HG02973 (cell line): ENCODE data around the gene ZSCAN30.
"Not testable (repeated sequence)": the region's sequence is repeated elsewhere in the genome, so short reads cannot be mapped to it uniquely, and the experiment has no call there.

ENCODE experiments used
- ATAC-seq: cut with Tn5 transposase; IDR thresholded peaks from one replicate; pipeline ENCODE4 v1.9.1; 2021; ENCODE audit warnings: moderate library complexity; ENCODE audit not compliant: unreplicated experiment

The ZSCAN30 gene

GRCh38 chr18:35239314-35239713, 50.7 kb downstream of the ZSCAN30 start:
- ATAC-seq = no peak

- ATAC-seq = no peak
These were observed 53.3 kb downstream of the ZSCAN30 start for GRCh38 chr18:35236571-35237363.

- peak; percentile 84 for ATAC-seq
These were observed 59.0 kb downstream of the ZSCAN30 start for GRCh38 chr18:35231052-35231451.

- ATAC-seq = no peak
These were observed 62.8 kb downstream of the ZSCAN30 start for GRCh38 chr18:35227254-35227653.

- ATAC-seq = no peak
These were observed 66.2 kb downstream of the ZSCAN30 start for GRCh38 chr18:35223797-35224196.

- no peak for ATAC-seq
These were observed 69.6 kb downstream of the ZSCAN30 start for GRCh38 chr18:35220424-35220823.

GRCh38 chr18:35219331-35219730, 70.7 kb downstream of the ZSCAN30 start:
- ATAC-seq = not testable (repeated sequence)

- ATAC-seq = not testable (repeated sequence)
These were observed 73.4 kb downstream of the ZSCAN30 start for GRCh38 chr18:35216611-35217010.

- no peak for ATAC-seq
These were observed 75.0 kb downstream of the ZSCAN30 start for GRCh38 chr18:35215026-35215425.

GRCh38 chr18:35205746-35206458, 84.1 kb downstream of the ZSCAN30 start:
- ATAC-seq = not testable (repeated sequence)

- no peak for ATAC-seq
These were observed 84.8 kb downstream of the ZSCAN30 start for GRCh38 chr18:35205199-35205712.

GRCh38 chr18:35203067-35203466, 87.0 kb downstream of the ZSCAN30 start:
- no peak for ATAC-seq

- no peak for ATAC-seq
These were observed 88.6 kb downstream of the ZSCAN30 start for GRCh38 chr18:35201256-35201931.
